HL-60/S4 treated with retinoic acid at 250 ng/mL for 4 days and 3 days (cell line): ENCODE results near the gene TMPRSS4.

Experiments
- in situ Hi-C: fragments of 300-500 bp; cut with MboI; formaldehyde crosslinking; loops from 2 replicates; pipeline ENCODE4 v1.7.0; 2022; ENCODE audit warnings: low sequenced_read_pairs

Gene TMPRSS4

DNA sequence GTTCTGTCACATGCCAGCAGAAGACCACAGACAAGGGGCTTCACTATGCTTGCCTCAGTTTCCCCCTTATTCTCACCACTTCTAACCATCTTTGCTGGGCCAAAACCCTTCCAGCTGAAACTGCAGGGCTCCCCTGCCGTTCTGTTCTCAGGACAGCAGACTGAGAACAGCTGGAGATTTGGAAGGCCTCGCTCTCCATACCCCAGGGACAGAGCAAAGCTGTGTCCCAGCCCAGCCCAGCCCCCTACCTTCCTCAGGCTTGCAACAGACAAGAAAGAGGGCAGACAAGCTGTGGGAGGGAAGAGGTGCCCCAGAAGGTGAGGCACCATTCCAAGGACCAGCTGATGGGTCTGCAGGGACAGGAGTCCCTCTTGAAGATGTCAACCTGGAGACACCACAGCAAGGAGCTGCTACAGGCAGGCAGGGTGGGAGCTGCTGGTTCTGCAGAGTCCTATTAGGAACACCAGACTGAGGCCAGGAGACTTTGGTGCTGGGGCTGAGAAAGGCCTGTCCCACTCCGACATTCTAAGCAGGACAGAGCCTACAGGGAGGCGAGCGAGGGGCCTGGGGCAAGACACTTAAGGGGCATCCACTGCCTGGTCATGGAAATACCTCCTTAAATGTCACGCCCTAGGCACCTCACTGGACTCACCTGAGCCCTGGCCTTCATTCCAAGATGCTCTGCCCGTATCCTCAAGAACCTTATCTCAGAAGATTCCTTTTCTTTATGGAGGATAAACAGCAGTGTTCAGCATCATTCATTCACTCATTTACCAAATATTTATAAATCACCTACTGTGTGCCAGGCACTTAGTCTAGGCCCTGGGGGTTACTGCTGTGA lies 92.6 kb downstream of the TMPRSS4 start:
- in situ Hi-C loops, result no loop called here

DNA sequence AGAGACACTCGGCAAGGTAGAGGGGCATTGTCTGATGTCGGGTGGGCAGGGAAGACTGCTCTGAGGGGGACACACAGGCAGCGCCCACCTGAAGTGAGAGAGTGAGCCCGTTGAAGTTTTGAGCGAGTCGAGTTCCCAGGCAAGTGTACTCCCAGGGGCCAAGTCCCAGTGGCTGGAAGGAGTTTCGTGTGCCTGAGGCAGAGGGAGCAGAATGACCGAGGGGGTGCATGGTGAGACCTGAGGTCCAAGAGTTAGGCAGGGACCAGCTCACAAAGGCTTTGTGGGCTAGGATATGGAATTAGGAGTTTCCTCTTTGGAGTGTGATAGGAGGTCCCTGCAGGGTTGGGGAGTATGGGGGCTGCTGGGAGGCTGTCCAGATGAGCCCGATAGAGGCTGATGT lies 93.4 kb downstream of the TMPRSS4 start:
- in situ Hi-C loops, result no loop called here

DNA sequence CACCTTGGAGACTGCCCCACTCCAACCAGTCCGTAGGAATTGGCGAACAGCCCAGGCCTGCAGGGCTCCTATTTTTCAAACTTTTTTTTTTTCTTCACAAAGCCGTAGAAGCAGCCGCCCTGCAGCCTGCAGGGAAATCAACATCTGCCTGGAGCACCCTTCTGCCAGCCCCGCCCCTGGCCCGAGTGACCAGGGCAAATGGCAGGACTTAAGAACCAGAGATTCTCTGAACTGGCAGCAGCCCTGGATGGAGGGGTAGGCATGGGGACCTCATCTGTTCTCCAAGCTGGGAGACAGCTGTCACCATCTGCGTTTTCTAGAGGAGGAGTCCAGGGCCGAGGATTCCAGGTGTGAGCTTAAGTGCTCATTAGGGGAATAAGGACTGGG lies 94.0 kb downstream of the TMPRSS4 start:
- in situ Hi-C loops, result no loop called here
